KG1 (cell line): Measurements from ENCODE around the gene SCUBE1.

Source experiments
- DNase-seq: peaks from one replicate; lab custom pipeline; 2025; lab: John Stamatoyannopoulos, UW

The SCUBE1 gene

GRCh38 chr22:43343262-43343669 lies at the start of gene SCUBE1:
TSS of gene SCUBE1 (minus strand) at chr22:43343372. CDS start at chr22:43343261, 111 bp downstream.
- no peak for DNase-seq

DNA sequence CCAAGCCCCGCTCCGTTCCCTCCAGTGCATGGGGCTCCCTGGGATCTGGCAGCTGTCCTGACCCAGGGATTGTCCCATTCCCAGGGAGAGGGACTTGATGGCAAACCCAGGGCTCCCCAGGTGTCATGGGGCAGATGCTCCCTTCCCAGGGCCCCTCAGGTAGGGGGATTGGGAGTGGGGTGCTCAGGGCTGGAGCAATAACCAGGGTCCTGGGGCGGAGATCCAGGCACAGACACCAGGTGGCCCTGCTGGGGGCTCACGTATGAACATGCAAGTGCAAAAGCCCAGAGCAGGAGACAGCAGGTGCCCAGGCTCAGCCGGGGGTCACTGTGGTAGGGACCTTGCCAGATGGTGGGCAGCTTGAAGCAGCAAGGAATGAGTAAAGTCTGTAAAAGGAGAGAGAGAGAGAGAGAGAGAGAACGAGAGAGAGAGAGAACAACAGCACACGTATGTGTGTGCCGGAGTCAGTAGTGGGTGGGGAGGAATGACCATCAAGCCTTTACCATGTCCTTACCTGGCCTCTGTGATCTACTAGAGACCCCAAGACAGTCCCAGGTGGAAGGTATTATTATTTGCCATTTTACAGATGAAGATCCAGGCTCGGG lies 49.3 kb upstream of the SCUBE1 start:
- no peak for DNase-seq

- no peak for DNase-seq
Measured at GRCh38 chr22:43391306-43391705, 48.1 kb upstream of the SCUBE1 start.

GRCh38 chr22:43390872-43391271 lies 47.7 kb upstream of the SCUBE1 start:
- DNase-seq: no peak

- DNase-seq: no peak
Measured at GRCh38 chr22:43390166-43390565, 47.0 kb upstream of the SCUBE1 start.

DNA sequence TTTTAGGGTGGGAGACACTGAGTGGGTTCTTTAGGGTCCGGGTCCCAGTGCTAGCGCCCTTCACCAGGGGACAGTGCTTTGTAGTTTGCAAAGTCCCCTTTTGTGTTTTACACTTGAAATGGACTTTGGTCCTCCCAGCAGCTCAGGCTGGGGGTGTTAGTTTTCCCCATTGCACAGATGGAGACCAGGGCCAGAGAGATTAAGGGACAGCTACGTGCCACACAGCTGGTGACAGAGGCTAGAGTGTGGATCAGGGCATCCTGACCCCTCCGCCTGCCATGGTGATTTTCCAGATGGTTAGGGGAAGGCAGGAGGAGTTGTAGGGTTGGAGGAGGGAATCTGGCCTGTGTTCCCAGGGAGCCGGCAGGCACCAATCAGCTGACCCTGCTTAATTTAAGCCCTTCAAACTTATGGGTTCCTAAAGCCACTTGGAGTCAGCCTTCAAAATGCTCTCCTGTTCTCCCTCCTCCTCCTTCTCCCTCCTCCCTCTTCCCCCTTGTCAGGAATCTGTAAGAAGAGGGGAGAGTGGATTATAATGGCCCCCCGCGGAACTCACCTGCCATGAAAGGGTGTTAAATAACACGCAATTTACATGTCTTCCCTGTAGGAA lies 46.2 kb upstream of the SCUBE1 start:
- no peak for DNase-seq

DNA sequence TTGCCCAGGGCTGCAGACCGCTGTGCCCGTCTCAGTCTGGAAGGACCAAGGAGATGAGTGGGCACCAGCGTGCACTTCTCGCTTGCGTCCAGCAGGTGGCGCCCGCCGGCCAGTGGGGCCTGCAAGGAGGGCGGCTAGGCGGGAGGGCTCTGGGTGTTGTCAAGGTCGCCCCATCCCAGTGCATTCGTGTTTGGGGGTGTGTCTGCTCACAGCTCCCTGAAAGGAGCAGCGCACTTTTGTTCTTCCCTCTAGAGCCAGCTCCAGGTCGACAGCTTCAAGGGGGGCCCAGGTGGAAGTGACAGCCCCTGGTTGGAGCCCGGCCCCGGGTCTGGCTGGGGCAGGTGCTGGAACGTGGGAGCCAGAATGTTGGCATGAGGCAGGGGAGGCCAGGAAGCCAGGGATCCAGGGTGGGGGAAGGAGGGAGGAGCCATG lies 45.3 kb upstream of the SCUBE1 start:
- peak; percentile 23 for DNase-seq

DNA sequence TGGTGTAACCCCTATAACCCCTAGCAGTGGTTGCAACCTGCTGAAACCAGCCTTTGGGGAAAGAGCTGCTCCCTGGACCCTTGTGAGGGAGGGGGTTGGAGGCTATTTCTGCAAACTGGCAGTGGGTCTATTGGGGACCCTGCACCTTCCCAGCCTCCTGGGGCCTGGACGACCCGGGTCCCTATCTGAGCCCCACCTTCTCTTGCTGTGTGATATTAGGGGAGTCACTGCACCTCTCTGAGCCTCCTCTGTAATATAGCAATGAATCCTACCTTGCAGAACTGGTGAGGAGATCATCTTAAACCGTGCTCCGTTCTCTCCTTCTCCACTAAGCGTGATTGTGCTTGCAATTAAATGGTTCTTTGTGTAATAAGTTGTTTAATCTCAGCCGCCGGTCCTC lies 44.6 kb upstream of the SCUBE1 start:
- no peak for DNase-seq

DNA sequence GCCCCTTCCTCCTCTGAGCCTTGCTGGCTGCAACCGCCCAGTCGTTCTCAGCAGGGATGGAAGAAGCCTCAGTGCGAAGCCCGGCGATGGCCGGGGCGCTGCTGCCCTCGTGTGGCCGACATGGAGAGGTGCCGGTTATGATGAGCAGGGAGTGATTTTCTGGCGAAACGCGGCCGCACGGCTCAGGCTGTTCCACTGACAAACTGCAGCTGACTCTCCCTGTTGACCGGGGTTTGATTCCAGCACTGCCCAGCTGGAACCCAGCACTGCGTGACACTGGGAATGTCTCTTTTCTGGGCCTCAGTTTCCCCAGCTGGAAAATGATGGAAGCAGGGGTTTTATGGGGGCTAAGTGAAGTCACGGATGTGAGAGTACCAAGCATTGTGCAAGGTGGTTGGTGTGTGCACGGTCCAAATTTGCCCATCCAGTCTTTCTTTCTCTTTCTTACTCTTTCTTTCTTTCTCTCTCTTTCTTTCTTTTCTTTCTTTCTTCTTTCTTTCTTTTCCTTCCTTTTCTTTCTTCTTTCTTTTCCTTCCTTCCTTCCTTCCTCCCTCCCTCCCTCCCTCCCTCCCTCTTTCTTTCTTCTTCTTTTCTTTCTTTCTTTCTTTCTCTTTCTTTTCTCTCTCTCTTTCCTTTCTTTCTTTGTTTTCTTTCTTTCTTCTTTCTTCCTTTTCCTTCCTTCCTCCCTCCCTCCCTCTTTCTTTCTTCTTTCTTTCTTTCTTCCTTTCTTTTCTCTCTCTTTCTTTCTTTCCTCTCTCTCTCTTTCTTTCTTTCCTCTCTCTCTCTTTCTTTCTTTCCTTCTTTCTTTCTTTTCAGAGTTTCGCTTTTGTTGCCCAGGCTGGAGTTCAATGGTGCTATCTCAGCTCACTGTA lies 42.8 kb upstream of the SCUBE1 start:
- DNase-seq: peak; percentile 48

DNA sequence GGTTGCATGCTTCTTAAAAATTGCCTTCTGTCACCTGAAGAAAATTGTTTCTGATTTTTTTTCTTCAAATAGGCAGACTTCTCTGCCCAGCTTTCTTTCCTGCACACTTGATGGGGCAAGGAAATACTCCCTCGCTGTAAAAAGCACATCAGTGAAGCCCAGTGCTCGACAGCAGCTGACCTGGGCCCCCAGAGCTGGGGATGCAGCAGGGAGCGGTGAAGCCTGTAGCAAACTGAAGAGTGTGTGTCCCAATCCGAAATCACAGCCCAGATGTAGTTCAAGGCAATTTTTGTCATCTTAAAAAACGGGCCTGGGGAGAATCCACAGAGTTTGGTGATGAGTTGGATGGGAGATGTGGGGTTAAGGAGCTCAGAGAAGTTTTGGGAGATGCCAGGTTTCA lies 41.7 kb upstream of the SCUBE1 start:
- no peak for DNase-seq

- peak; percentile 57 for DNase-seq
Measured at GRCh38 chr22:43381693-43382092, 38.5 kb upstream of the SCUBE1 start.

DNA sequence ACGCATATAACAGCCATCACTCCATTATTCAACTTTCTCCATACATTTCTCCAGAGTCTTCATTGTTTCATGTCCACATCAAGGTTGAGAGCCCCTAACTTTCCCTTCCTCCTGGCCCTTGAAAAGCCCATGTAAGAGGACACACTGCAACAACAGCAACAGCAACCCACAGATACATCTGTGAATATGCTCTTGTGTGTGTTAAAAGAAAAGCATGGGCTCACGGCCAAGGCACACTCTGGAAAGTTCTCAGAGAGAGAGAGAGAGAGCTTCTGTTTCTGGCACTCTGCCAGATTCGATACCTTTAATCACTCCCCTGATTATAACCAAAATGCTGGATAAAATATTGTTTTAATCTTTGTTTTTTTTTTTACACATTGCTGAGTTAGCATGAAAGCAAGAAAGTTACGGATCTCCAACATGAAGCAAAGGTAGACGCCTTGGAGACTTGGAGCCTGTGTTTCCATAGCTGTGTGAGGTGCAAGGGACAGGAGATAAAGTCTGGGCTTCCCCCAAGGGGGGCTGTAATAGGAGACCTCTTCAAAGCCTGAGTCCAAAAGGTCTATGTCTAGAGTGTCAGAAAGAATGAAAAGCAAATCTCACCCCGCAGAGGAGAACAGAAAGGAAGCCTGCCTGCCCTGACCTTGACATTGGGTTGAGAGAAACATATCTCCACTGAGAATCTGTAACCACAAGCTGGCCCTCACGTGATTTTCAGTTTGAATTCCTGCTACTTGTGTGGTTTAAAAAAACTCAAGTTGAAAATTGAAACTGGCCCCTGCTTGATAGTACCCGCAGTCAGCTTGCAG lies 34.9 kb upstream of the SCUBE1 start:
- DNase-seq: peak; percentile 14

- DNase-seq: no peak
Measured at GRCh38 chr22:43377548-43377895, 34.4 kb upstream of the SCUBE1 start.

DNA sequence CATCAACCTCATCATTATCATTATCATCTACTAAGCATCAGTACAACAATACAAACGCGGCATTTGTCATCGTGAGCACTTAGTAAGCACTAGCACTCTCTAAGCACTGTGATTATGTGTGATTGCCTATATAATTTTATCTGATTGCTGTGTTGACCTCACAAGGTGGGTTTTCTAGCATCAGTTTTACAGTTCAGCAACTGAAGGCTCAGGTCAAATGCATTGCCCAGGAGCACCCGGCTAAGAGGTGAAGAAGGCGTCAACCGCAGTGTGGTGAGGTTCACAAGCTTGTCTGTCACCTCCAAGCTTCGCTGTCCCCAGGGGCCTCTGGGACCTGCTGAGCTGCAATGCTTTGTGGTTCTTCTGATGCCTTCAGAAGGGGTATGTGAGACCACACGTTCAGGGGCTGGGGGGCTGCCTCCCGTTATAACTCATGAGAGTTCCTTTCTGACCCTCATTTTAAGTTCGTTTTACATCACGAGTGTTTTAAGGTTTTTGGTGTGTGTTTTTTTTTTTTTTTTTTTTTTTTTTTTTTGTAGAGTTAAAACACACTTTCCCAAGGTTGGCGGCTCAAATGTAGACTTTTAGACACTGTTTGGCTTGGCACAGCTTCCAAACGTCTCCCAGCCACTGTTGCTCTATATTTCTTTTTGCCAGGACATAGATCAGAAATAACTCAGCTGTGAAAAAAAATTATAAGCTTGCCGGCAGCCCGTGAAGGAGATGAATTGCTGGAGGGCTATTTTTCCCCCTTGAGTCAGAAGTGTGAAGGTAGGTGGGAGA lies 33.8 kb upstream of the SCUBE1 start:
- no peak for DNase-seq

DNA sequence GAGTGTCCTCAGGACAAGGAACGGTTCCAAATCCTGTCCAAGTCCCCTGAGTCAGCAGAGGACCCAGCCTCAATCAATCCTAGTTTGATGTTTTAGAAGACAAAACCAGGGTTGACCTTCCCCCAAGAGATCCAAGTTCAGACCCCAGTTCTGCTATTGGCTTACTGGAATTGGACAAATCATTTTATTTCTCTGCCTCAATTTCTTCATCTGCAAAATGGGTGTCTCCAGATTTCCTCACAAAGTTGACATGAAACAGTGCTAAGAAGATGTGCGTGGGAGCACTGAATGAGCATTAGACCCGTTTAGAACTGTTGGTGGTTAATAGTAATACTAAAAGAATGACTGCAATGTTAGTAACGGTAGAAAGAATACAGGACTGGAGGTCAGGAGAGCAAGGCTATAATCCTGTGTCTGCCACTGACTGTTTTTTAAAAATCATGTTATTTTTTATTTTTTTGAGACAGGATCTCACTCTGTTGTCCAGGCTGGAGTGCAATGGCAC lies 32.8 kb upstream of the SCUBE1 start:
- DNase-seq: no peak

DNA sequence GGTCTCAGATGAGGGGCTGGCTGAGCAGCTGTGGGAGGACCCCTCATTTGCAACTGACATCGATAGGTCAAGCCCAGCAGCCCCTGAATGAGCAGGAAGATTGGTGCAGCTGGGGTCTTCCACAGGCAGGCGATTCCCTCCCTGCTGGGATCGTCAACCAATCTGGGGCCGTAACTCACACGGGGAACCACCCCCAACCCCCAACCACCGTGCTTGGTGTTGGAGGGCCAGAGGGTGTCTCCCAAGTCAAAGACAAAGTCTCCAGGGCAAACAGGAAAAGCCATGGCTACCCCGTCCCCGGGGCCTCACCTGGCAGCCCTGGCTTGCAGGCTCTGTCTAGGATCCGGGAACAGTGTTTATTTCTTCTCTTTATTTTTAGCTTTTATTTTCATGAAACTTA lies 26.9 kb upstream of the SCUBE1 start:
- no peak for DNase-seq

DNA sequence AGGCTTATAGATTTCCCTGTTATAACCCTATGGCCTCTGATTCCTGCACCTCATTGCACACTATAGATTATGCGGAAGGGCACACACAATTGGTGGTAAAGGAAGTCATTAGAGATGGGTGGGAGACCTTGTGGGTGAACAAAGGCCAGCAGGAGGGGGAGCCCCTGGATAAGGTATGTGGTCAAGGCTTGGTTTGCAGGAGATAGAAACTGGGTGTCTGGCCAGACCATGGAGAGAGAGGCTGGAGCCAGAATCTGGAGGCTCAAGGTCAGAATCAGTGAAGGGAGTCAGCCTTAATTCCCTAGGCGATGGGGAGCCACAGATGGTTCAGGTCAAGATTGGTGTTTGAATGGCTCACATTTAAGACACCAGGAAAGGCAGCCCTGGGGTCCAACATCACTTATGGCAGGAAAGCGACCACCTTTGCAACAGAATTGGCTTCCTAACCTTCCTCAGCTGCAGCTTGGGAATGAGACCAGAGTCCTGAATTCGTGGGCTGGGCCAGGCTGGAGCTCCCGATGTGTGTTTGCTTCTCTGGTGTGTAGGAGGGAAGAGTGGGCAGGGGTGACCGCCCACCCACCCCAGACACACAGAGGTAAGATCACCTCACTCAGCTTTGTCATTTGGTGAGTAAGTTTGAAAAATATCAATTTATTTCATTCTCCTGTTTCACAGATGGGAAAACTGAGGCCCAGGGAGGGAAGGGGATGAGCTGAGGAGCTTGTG lies 22.7 kb upstream of the SCUBE1 start:
- no peak for DNase-seq

DNA sequence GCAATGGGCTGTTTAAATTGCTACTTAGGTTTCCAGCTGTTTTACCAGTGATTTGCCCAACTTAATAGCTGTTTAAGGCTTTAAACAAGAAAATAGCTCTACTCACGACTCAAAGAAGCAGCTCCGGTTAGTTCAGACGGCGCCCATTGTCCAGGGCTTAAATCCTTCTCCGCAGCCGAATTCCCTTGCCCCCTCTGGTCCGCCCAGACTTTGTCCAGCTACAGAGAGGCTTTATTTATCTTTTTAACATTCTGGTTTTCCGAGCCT lies 20.9 kb upstream of the SCUBE1 start:
- no peak for DNase-seq

GRCh38 chr22:43363315-43364168 lies 20.4 kb upstream of the SCUBE1 start:
- DNase-seq: no peak

- no peak for DNase-seq
Measured at GRCh38 chr22:43360576-43360975, 17.4 kb upstream of the SCUBE1 start.
